ENCODE results near the gene GMPR2. TPM values are rescaled to one million over a fixed set of nuclear protein-coding genes. Genes with fewer than 3 reads are reported as not detected.

Gene GMPR2
- total RNA-seq, 1 donor from 2014 or later, result 73.2 TPM

DNA sequence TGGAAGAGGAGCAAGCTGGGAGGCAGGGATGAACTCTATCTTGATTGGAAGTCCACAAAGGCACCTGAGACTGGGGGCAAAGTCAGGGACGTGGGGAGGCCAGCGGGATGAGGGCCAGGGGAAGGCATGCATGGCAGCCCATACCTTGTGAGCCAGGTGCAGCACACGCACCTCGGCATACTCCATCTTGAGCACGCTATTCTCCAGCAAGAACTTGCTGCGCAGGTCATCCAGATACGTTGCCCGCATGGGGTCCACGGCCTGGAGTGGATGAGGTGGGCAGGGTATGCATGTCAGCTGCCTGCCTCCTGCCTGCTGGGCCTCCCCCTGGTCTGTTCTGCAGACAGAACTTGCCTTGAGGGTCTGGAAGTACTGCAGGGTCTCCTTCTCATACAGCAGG, 34.8 kb downstream of the GMPR2 start:
- Histone ChIP-seq H3K27ac (no peak overlapping the region), H3K36me3 (peaks cover 40% of the 10 kb centered on the region), H3K9me3 (no peaks in the 10 kb centered on the region), H3K4me1 (peaks cover 13% of the 10 kb centered on the region), H3K4me3 (no peak overlapping the region), H3K27me3 (no peaks in the 10 kb centered on the region)
- TF ChIP-seq, protein P1, sequence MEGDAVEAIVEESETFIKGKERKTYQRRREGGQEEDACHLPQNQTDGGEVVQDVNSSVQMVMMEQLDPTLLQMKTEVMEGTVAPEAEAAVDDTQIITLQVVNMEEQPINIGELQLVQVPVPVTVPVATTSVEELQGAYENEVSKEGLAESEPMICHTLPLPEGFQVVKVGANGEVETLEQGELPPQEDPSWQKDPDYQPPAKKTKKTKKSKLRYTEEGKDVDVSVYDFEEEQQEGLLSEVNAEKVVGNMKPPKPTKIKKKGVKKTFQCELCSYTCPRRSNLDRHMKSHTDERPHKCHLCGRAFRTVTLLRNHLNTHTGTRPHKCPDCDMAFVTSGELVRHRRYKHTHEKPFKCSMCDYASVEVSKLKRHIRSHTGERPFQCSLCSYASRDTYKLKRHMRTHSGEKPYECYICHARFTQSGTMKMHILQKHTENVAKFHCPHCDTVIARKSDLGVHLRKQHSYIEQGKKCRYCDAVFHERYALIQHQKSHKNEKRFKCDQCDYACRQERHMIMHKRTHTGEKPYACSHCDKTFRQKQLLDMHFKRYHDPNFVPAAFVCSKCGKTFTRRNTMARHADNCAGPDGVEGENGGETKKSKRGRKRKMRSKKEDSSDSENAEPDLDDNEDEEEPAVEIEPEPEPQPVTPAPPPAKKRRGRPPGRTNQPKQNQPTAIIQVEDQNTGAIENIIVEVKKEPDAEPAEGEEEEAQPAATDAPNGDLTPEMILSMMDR (IDR thresholded peaks at IDR 0.05), result no peak
- no peak for ATAC-seq
- DNase-seq, result no peak
- intact Hi-C loops (cut with DNase I), result no loop called here

DNA sequence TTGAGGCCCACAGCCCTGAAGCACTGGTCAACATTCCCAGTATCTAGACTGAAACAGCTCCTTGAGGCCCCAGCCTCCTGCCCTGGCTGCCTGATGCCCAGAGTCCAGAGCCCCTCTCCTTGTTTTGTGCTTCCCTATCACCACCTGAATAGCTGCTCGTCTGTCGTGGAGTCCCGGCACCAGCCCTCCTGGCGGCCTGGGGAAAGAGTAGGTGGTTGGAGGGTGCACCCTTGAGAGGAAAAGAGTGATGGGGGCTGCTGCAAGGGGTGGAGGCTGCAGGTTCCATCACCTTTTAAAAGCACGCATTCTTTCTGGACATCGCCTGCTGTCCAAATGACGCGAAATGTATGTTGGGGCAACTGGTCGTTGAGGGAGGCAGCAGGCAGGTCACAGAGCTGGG, 35.5 kb downstream of the GMPR2 start:
- no peak for DNase-seq
- Histone ChIP-seq H3K27me3 (no peaks in the 10 kb centered on the region), H3K27ac (no peak overlapping the region), H3K4me3 (no peak overlapping the region), H3K9me3 (no peaks in the 10 kb centered on the region), H3K36me3 (peaks cover 40% of the 10 kb centered on the region), H3K4me1 (peaks cover 20% of the 10 kb centered on the region)
- TF ChIP-seq, protein P1 (IDR thresholded peaks at IDR 0.05), result no peak
- intact Hi-C loops (cut with DNase I), result no loop called here
- ATAC-seq, result no peak

DNA sequence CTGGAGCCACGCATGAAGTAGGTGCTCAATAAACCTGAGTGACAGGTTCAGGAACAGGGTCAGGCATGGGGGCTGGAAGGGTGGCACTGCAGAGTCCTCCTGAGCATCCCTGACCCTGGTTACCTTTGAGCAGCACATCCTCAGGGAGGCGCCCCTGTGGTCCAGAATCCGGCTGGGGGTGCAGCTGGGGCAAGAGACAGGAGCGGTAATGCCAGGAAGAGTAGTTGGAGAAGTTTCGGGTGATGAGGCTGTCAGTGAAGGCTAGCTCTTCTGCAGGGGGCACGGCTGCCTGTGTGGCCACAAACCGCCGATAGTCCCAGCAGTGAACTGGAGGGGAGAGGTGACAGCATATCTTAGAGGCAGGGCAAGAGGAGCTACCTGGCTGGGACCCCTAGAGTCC, 36.6 kb downstream of the GMPR2 start:
- H3K27ac ChIP-seq, result no peak overlapping the region
- H3K4me3 ChIP-seq, result no peak overlapping the region
- ATAC-seq, result no peak
- no peak for DNase-seq
- TF ChIP-seq, protein P1 (IDR thresholded peaks at IDR 0.05), result no peak
- intact Hi-C loops (cut with DNase I), result no loop called here
- H3K36me3 ChIP-seq, result peaks cover 40% of the 10 kb centered on the region
- no peaks in the 10 kb centered on the region for H3K9me3 ChIP-seq
- H3K4me1 ChIP-seq, result peaks cover 28% of the 10 kb centered on the region
- H3K27me3 ChIP-seq, result no peaks in the 10 kb centered on the region

GRCh38 chr14:24269910-24270536, 37.3 kb downstream of the GMPR2 start:
- Histone ChIP-seq H3K9me3 (no peaks in the 10 kb centered on the region), H3K36me3 (peaks cover 38% of the 10 kb centered on the region), H3K27ac (no peak overlapping the region), H3K4me1 (peaks cover 32% of the 10 kb centered on the region), H3K27me3 (no peaks in the 10 kb centered on the region), H3K4me3 (no peak overlapping the region)
- no peak for DNase-seq
- TF ChIP-seq, protein P1 (IDR thresholded peaks at IDR 0.05), result no peak
- ATAC-seq, result no peak
- intact Hi-C loops (cut with DNase I), result no loop called here

DNA sequence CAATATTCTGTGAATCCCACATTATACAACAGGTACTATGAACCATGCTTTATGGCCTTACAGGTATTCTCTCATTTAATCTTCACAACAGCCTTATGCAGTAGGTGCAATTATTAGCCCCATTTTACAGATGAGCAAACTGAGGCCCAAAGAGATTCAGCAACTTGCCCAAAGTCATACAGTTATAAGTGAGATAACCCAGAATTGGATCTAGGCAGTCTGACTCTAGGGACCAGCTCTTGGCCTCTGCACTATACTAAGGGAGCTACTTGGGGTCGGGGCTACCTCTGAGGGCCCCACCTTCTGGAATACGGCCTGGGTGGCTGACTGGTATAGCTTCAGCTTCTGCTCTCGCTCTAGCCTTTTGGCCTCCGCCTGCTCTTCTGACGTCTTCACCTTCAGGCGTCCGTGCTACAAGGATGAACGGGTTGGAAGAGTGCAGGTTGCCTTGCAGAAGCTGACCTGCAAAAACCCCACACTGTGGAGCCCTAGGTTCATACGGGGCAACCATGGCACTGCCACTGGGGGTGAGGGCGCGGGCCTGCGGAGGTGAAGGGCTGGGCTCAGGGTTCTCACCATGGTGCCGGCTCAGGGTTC, 37.9 kb downstream of the GMPR2 start:
- no peak for ATAC-seq
- no peak for DNase-seq
- Histone ChIP-seq H3K27ac (peak overlapping the region; percentile 100), H3K4me1 (peaks cover 37% of the 10 kb centered on the region), H3K27me3 (no peaks in the 10 kb centered on the region), H3K9me3 (no peaks in the 10 kb centered on the region), H3K36me3 (peaks cover 32% of the 10 kb centered on the region), H3K4me3 (peak overlapping the region; percentile 95)
- intact Hi-C loops (cut with DNase I), result no loop called here
- TF ChIP-seq, protein P1 (IDR thresholded peaks at IDR 0.05), result no peak

Measured in upper lobe of right lung (tissue), 1 donor.